HG02623 (cell line): Measurements from ENCODE around the gene TTC34.
"Not testable (repeated sequence)": the region's sequence is repeated elsewhere in the genome, so short reads cannot be mapped to it uniquely, and the experiment has no call there.

Experiments used
- ATAC-seq: cut with Tn5 transposase; IDR thresholded peaks from one replicate; pipeline ENCODE4 v1.9.1; 2021; ENCODE audit warnings: moderate library complexity; ENCODE audit not compliant: unreplicated experiment

The TTC34 gene

DNA sequence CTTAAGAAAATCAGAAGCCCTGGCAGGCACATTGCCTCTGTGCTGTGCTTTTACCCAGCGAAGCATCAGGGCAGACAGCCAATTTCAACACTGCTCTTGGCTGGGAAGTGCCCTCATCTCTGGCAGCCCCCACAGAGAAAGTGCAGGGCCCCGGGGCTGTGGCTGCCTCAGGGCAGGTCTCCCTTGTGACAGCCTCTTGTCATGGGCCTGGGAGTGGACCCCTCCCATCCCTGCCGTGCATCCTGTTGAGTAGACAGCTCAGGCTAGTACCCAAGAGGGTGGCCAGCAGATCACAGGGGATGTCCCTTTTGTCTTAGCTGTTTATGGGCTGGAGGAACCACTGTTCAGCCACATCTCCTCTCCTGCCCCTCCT, 23.3 kb downstream of the TTC34 start:
- no peak for ATAC-seq

DNA sequence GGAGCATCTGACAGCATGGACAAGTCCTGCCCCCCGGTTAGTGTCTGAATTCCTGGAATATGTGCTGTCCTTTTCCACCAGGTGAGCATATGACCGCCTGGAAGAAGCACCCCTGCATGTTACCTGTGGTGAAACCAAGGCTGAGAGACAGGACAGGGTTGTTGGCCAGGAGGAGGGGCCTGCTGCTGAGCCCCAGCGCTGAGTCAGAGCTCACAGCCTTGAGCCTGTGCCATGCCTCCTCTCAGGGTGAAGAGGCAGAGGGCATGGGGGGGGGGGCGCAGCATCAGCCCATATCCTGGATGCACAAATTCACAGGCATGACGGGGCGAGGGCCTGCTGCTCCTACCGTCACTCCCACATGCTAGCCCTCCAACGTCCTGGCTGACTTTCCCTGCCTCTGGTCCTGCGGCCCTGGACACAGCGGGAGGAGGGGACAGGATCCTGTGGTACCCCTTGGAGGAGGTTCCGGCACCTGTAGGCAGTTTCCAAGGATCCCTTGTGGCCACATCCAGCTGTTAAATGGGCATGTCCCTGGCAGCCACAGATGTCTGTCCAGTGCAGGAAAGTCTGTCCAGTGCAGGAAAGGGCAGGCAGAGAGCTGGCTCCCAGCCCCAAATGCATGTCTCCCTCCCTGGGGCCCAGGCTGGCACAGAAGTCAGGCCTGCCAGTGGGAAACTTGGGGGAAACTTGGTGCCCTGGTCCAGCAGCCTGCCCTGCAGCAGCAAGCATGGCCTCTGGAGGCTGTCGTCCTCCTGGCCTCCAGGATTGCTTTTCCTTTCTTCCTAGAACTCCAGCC, 23.9 kb downstream of the TTC34 start:
- ATAC-seq = no peak

DNA sequence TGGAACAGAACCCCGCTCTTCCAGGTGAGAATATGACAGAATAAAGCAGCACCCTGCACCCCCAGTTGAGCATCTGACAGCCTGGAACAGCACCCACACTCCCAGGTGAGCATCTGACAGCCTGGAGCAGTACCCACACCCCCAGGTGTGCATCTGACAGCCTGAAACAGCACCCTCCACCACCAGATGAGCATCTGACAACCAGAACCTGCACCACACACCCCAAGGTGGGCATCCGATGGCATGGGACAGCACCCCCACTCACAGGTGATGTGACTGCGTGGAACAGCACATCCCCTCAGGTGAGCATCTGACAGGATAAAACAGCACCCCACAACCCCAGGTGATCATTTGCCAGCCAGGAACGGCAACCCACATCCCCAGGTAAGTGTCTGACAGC, 26.2 kb downstream of the TTC34 start:
- not testable (repeated sequence) for ATAC-seq

GRCh38 chr1:2768052-2768451, 33.4 kb downstream of the TTC34 start:
- ATAC-seq = not testable (repeated sequence)

- not testable (repeated sequence) for ATAC-seq
Observed at GRCh38 chr1:2759433-2759832, 42.1 kb downstream of the TTC34 start.

- ATAC-seq = not testable (repeated sequence)
Observed at GRCh38 chr1:2757519-2757918, 44.0 kb downstream of the TTC34 start.

DNA sequence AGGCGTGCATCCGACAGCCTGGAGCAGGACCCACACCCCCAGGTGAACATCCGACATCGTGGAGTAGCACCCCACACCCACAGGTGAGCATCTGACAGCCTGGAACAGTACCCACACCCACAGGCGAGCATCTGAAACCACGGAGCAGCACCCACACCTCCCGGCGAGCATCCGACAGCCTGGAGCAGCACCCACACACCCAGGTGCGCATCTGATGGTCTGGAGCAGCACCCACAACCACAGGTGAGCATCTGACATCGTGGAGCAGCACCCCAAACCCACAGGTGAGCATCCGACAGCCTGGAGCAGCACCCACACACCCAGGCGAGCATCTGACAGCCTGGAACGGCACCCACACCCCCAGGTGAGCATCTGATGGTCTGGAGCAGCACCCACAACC, 46.1 kb downstream of the TTC34 start:
- ATAC-seq = not testable (repeated sequence)

DNA sequence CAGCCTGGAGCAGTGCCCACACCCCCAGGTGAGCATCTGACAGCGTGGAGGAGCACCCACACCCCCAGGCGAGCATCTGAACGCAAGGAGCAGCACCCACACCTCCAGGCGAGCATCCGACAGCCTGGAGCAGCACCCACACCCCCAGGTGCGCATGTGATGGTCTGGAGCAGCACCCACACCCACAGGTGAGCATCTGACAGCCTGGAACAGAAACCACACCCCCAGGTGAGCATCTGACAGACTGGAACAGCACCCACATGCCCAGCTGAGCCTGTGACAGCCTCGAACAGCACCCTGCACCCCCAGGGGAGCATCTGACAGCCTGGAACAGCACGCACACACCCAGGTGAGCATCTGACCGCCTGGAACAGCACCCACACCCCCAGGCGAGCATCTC, 46.9 kb downstream of the TTC34 start:
- not testable (repeated sequence) for ATAC-seq

DNA sequence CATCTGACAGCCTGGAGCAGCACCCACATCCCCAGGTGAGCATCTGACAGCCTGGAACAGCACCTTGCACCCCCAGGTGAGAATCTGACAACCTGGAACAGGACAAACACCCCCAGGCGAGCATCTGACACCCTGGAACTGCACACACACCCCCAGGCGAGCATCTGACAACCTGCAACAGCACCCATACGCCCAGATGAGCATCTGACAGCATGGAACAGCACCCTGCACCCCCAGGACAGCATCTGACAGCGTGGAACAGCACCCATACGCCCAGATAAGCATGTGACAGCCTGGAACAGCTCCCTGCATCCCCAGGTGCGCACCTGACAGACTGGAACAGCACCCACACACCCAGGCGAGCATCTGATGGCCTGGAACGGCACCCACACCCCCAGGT, 49.0 kb downstream of the TTC34 start:
- ATAC-seq = not testable (repeated sequence)

GRCh38 chr1:2751866-2752265, 49.6 kb downstream of the TTC34 start:
- ATAC-seq = not testable (repeated sequence)

DNA sequence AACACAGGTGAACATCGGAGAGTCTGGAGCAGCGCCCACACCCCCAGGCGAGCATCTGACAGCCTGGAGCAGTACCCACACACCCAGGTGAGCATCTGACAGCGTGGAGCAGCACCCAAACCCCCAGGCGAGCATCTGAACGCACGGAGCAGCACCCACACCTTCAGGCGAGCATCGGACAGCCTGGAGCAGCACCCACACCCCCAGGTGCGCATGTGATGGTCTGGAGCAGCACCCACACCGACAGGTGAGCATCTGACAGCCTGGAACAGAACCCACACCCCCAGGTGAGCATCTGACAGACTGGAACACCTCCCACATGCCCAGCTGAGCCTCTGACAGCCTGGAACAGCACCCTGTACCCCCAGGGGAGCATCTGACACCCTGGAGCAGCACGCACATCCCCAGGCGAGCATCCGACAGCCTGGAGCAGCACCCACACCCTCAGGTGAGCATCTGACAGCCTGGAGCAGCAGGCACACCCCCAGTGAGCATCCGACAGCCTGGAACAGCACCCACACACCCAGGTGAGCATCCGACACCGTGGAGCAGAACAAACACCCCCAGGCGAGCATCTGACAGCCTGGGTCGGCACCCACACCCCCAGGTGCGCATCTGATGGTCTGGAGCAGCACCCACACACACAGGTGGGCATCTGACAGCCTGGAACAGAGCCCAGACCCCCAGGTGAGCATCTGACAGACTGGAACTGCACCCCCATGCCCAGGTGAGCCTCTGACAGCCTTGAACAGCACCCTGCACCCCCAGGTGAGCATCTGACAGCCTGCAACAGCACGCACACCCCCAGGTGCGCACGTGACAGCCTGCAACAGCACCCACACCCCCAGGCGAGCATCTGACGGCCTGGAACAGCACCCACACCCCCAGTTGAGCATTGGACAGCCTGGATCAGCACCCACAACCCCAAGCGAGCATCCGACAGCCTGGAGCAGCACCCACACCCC, 50.4 kb downstream of the TTC34 start:
- ATAC-seq = not testable (repeated sequence)

GRCh38 chr1:2750041-2750680, 51.3 kb downstream of the TTC34 start:
- ATAC-seq = not testable (repeated sequence)

DNA sequence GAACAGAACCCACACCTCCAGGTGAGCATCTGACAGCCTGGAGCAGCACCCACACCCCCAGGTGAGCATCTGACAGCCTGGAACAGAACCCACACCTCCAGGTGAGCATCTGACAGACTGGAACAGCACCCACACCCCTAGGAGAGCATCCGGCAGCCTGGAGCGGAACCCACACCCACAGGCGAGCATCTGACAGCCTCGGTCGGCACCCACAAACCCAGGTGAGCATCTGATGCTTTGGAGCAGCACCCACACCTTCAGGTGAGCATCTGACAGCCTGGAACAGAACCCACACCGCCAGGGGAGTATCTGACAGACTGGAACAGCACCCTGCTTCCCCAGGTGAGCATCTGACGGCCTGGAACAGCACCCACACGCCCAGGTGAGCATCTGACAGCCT, 52.9 kb downstream of the TTC34 start:
- ATAC-seq = not testable (repeated sequence)

DNA sequence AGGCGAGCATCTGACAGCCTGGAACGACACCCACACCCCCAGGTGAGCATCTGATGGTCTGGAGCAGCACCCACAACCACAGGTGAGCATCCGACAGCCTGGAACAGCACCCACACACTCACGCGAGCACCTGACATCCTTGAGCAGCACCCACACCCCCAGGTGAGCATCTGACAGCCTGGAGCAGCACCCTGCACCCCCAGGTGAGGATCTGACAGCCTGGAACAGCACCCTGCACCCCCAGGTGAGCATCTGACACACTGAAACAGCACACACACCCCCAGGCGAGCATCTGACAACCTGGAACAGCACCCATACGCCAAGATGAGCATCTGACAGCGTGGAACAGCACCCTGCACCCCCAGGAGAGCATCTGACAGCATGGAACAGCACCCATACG, 106.7 kb downstream of the TTC34 start:
- ATAC-seq = not testable (repeated sequence)

DNA sequence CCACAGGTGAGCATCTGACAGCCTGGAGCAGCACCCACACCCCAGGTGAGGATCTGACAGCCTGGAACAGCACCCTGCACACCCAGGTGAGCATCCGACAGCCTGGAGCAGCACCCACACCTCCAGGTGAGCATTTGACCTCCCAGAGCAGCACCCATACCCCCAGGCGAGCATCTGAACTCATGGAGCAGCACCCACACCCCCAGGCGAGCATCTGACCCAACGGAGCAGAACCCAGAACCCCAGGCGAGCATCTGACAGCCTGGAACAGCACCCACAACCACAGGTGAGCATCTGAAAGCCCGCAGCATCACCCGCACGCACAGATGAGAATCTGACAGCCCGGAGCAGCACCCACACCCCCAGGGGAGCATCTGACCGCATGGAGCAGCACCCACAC, 111.3 kb downstream of the TTC34 start:
- not testable (repeated sequence) for ATAC-seq

- not testable (repeated sequence) for ATAC-seq
Observed at GRCh38 chr1:2688336-2688665, 113.2 kb downstream of the TTC34 start.

DNA sequence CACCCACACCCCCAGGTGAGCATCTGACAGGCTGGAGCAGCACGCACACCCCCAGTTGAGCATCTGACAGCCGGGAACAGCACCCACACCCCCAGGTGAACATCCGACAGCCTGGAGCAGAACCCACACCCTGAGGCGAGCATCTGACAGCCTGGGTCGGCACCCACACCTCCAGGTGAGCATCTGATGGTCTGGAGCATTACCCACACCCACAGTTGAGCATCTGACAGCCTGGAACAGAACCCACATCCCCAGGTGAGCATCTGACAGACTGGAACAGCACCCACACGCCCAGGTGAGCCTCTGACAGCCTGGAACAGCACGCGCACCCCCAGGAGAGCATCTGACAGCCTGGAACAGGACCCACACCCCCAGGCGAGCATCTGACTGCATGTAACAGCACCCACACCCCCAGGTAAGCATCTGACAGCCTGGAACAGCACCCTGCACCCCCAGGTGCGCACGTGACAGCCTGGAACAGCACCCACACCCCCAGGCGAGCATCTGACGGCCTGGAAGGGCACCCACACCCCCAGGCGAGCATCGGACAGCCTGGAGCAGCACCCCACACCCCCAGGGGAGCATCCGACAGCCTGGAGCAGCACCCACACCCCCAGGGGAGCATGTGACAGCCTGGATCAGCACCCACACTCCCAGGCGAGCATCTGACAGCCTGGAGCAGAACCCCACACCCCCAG, 113.7 kb downstream of the TTC34 start:
- not testable (repeated sequence) for ATAC-seq

DNA sequence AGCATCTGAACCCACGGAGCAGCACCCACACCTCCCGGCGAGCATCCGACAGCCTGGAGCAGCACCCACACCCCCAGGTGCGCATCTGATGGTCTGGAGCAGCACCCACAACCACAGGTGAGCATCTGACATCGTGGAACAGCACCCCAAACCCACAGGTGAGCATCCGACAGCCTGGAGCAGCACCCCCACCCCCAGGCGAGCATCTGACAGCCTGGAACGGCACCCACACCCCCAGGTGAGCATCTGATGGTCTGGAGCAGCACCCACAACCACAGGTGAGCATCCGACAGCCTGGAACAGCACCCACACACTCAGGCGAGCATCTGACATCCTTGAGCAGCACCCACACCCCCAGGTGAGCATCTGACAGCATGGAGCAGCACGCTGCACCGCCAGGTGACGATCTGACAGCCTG, 114.3 kb downstream of the TTC34 start:
- ATAC-seq = not testable (repeated sequence)

- ATAC-seq = not testable (repeated sequence)
Observed at GRCh38 chr1:2686091-2686863, 115.2 kb downstream of the TTC34 start.

GRCh38 chr1:2685671-2686070, 115.8 kb downstream of the TTC34 start:
- ATAC-seq = not testable (repeated sequence)
